OCI-LY7 (cell line): Measurements from ENCODE around the gene WDTC1. TPM values are rescaled to one million over a fixed set of nuclear protein-coding genes. Genes with fewer than 3 reads are reported as not detected.

Experiments
- BruUV-seq: library from RNA; stranded (reverse); fragments of 400-500 nt; replicated peaks from 2 replicates; lab custom pipeline; 2021; lab: Mats Ljungman, UMichigan
- CTCF ChIA-PET: fragments of 300-600 bp; sonication (Branson Sonifier 250); formaldehyde crosslinking; loops from one replicate; lab custom pipeline; 2022; ENCODE audit warnings: antibody characterized with exemption; ENCODE audit not compliant: unreplicated experiment; lab: Charles Lee
- POLR2A ChIA-PET: fragments of 300-600 bp; sonication (Branson Sonifier 250); formaldehyde crosslinking; loops from one replicate; lab custom pipeline; 2022; ENCODE audit warnings: antibody characterized with exemption; lab: Charles Lee
- DNase-seq: peaks from one replicate; pipeline ENCODE4 v3.0.0-alpha.2; 2015; ENCODE audit warnings: low spot score
- H2AFZ ChIP-seq: fragments of 200-600 bp; sonication (generic), shearing (Covaris generic); 2 replicates; pipeline ENCODE4 v1.6.1; 2014; ENCODE audit warnings: mild to moderate bottlenecking, antibody characterized with exemption, low read length, moderate library complexity
- H3K27ac ChIP-seq: fragments of 200-600 bp; sonication (generic); 2 replicates; pipeline ENCODE4 v1.5.1; 2014; ENCODE audit warnings: mixed run types, low read depth, mild to moderate bottlenecking, moderate library complexity, low read length, inconsistent platforms; ENCODE audit not compliant: poor library complexity, severe bottlenecking
- H3K36me3 ChIP-seq: fragments of 200-600 bp; sonication (generic); 2 replicates; pipeline ENCODE4 v1.6.1; 2014; ENCODE audit warnings: mild to moderate bottlenecking, antibody characterized with exemption, low read length, moderate library complexity, mixed read lengths; ENCODE audit not compliant: insufficient read depth
- H3K4me1 ChIP-seq: fragments of 200-600 bp; sonication (generic); 2 replicates; pipeline ENCODE4 v1.5.1; 2014; ENCODE audit warnings: mild to moderate bottlenecking, low read length; ENCODE audit not compliant: insufficient read depth, poor library complexity, severe bottlenecking
- H3K4me2 ChIP-seq: fragments of 200-600 bp; sonication (generic); 2 replicates; pipeline ENCODE4 v1.6.1; 2014; ENCODE audit warnings: mild to moderate bottlenecking, low read length
- H3K4me3 ChIP-seq: fragments of 200-600 bp; sonication (generic); 2 replicates; pipeline ENCODE4 v1.5.1; 2014; ENCODE audit warnings: mild to moderate bottlenecking, low read depth, low read length; ENCODE audit not compliant: poor library complexity, severe bottlenecking
- H3K79me2 ChIP-seq: fragments of 200-600 bp; sonication (generic); 2 replicates; pipeline ENCODE4 v1.6.1; 2016; ENCODE audit warnings: low read depth, mild to moderate bottlenecking, low read length, moderate library complexity, mixed read lengths; ENCODE audit not compliant: insufficient read depth
- H3K9me2 ChIP-seq: fragments of 200-600 bp; sonication (generic); 2 replicates; pipeline ENCODE4 v1.6.1; 2016; ENCODE audit warnings: mild to moderate bottlenecking, low read length, mixed read lengths; ENCODE audit not compliant: insufficient read depth
- H3K9me3 ChIP-seq: fragments of 200-600 bp; sonication (generic); 2 replicates; pipeline ENCODE4 v1.6.1; 2014; ENCODE audit warnings: mild to moderate bottlenecking, mixed run types, low read length, mixed read lengths
- H4K20me1 ChIP-seq: fragments of 200-600 bp; sonication (generic); 2 replicates; pipeline ENCODE4 v1.6.1; 2014; ENCODE audit warnings: mild to moderate bottlenecking, antibody characterized with exemption, low read length, moderate library complexity, mixed read lengths; ENCODE audit not compliant: insufficient read depth
- CTCF ChIP-seq: fragments of 200-600 bp; sonication (generic); conservative IDR thresholded peaks from 2 replicates; pipeline ENCODE4 v1.5.1; 2014; ENCODE audit warnings: mild to moderate bottlenecking, antibody characterized with exemption, low read length, moderate library complexity, mixed read lengths
- EZH2phosphoT487 ChIP-seq: fragments of 200-600 bp; sonication (generic); IDR thresholded peaks from 2 replicates; pipeline ENCODE4 v1.6.1; 2018; ENCODE audit warnings: low read depth, borderline replicate concordance, mild to moderate bottlenecking, mixed run types, antibody characterized with exemption, low read length, moderate library complexity, mixed read lengths
- intact Hi-C: fragments of 100-400 bp; cut with micrococcal nuclease; formaldehyde crosslinking; loops from one replicate; pipeline ENCODE4 v1.10.0; 2022; ENCODE audit not compliant: unreplicated experiment
- total RNA-seq, 2 experiments: library from RNA; depleted of rRNA in 1 of 2; stranded (reverse); fragments of >200 nt in 1 of 2; shearing (Covaris generic) in 1 of 2; gene quantifications; 2 replicates each; pipeline ENCODE4 v1.2.3, GENCODE V29; 2014 to 2022

WDTC1 gene
- total RNA-seq, 2 experiments from 2014 or later = 18.2 to 27.8 TPM

GRCh38 chr1:27235827-27236226 lies 1.4 kb downstream of the WDTC1 start:
- H3K4me1 ChIP-seq = peaks cover 19% of the 10 kb centered on the region
- no peaks in the 10 kb centered on the region for H3K36me3 ChIP-seq
- H3K4me3 ChIP-seq = peak overlapping the region; percentile 80
- ChIA-PET CTCF (interaction anchor here (0.6 kb wide), 1 partner anchor 436 kb away, joined by 4 read pairs; no protein-coding TSS in a partner anchor), POLR2A (no interaction called here)
- no peaks in the 10 kb centered on the region for H3K9me3 ChIP-seq
- intact Hi-C loops = no loop called here
- no TSS peak for BruUV-seq
- H3K27ac ChIP-seq = no peak overlapping the region
- DNase-seq = no peak
- TF ChIP-seq EZH2phosphoT487 = no peak
- no peak for TF ChIP-seq CTCF
- peak overlapping the region; percentile 33; the same call in 1 of the 2 replicates for H2AFZ ChIP-seq
- H3K4me2 ChIP-seq = peak overlapping the region; percentile 79
- H3K9me2 ChIP-seq = no peaks in the 10 kb centered on the region
- H3K79me2 ChIP-seq = no peaks in the 10 kb centered on the region
- no peaks in the 10 kb centered on the region for H4K20me1 ChIP-seq

GRCh38 chr1:27237112-27237511 lies 2.7 kb downstream of the WDTC1 start:
- Histone ChIP-seq H3K79me2 (no peaks in the 10 kb centered on the region), H4K20me1 (no peaks in the 10 kb centered on the region), H3K36me3 (no peaks in the 10 kb centered on the region), H3K4me2 (no peak overlapping the region), H2AFZ (no peak overlapping the region), H3K9me3 (no peaks in the 10 kb centered on the region), H3K4me3 (no peak overlapping the region), H3K9me2 (no peaks in the 10 kb centered on the region), H3K27ac (no peak overlapping the region), H3K4me1 (peaks cover 19% of the 10 kb centered on the region)
- no peak for DNase-seq
- ChIA-PET CTCF (no interaction called here), POLR2A (no interaction called here)
- BruUV-seq = no TSS peak
- intact Hi-C loops = no loop called here
- TF ChIP-seq CTCF (no peak), EZH2phosphoT487 (no peak)

- no peak overlapping the region for H3K27ac ChIP-seq
- TF ChIP-seq EZH2phosphoT487 (no peak), CTCF (no peak)
- no peak overlapping the region for H3K4me3 ChIP-seq
- H3K9me3 ChIP-seq = no peaks in the 10 kb centered on the region
- intact Hi-C loops = no loop called here
- H3K9me2 ChIP-seq = no peaks in the 10 kb centered on the region
- TSS peak; percentile 69 for BruUV-seq
- CTCF ChIA-PET = no interaction called here
- POLR2A ChIA-PET = no interaction called here
- peaks cover 19% of the 10 kb centered on the region for H3K4me1 ChIP-seq
- no peak overlapping the region for H3K4me2 ChIP-seq
- DNase-seq = no peak
- no peaks in the 10 kb centered on the region for H4K20me1 ChIP-seq
- H3K79me2 ChIP-seq = no peaks in the 10 kb centered on the region
- H2AFZ ChIP-seq = no peak overlapping the region
- H3K36me3 ChIP-seq = no peaks in the 10 kb centered on the region
Observed at GRCh38 chr1:27238032-27238431, 3.6 kb downstream of the WDTC1 start.
